A673 (cell line): ENCODE results near the gene SSH2. TPM values are rescaled to one million over a fixed set of nuclear protein-coding genes. Genes with fewer than 3 reads are reported as not detected.
"Not testable (repeated sequence)": the region's sequence is repeated elsewhere in the genome, so short reads cannot be mapped to it uniquely, and the experiment has no call there.

ENCODE experiments used
- BruUV-seq: library from RNA; stranded (reverse); fragments of 400-500 nt; replicated peaks from 2 replicates; lab custom pipeline; 2021; lab: Mats Ljungman, UMichigan
- CTCF ChIA-PET: fragments of 300-600 bp; sonication (Branson Sonifier 250); formaldehyde crosslinking; loops from one replicate; lab custom pipeline; 2022; ENCODE audit warnings: antibody characterized with exemption; lab: Charles Lee
- POLR2A ChIA-PET: fragments of 300-600 bp; sonication (Branson Sonifier 250); formaldehyde crosslinking; loops from one replicate; lab custom pipeline; 2022; ENCODE audit warnings: antibody characterized with exemption; ENCODE audit not compliant: low non-redundant PET; lab: Charles Lee
- DNase-seq: peaks from one replicate; pipeline ENCODE4 v3.0.0-alpha.2; 2015; ENCODE audit warnings: low spot score
- H3K27ac ChIP-seq: fragments of 200-600 bp; sonication (generic); 2 replicates; pipeline ENCODE4 v1.5.1; 2016; ENCODE audit warnings: mixed run types, low read depth, mild to moderate bottlenecking, mixed read lengths, antibody characterized with exemption, low read length; ENCODE audit not compliant: poor library complexity, severe bottlenecking
- H3K27me3 ChIP-seq: fragments of 200-600 bp; sonication (generic); replicated peaks from 2 replicates; pipeline ENCODE4 v1.6.1; 2017; ENCODE audit warnings: mixed run types, low read depth, mild to moderate bottlenecking, mixed read lengths, antibody characterized with exemption, low read length; ENCODE audit not compliant: insufficient read depth, poor library complexity
- H3K36me3 ChIP-seq: fragments of 200-600 bp; sonication (generic); 2 replicates; pipeline ENCODE4 v1.6.1; 2016; ENCODE audit warnings: mixed run types, mild to moderate bottlenecking, mixed read lengths, antibody characterized with exemption, low read length; ENCODE audit not compliant: insufficient read depth, poor library complexity, severe bottlenecking
- H3K4me1 ChIP-seq: fragments of 200-600 bp; sonication (generic); 2 replicates; pipeline ENCODE4 v1.6.1; 2017; ENCODE audit warnings: mixed run types, mild to moderate bottlenecking, mixed read lengths, antibody characterized with exemption, low read length; ENCODE audit not compliant: insufficient read depth, poor library complexity, severe bottlenecking
- H3K4me3 ChIP-seq: fragments of 200-600 bp; sonication (generic); 2 replicates; pipeline ENCODE4 v1.5.1; 2016; ENCODE audit warnings: low read depth, mixed run types, mild to moderate bottlenecking, mixed read lengths, low read length; ENCODE audit not compliant: poor library complexity, severe bottlenecking
- H3K9me3 ChIP-seq: fragments of 200-600 bp; sonication (generic); 2 replicates; pipeline ENCODE4 v1.6.1; 2016; ENCODE audit warnings: mixed run types, low read depth, mild to moderate bottlenecking, mixed read lengths, antibody characterized with exemption, low read length; ENCODE audit not compliant: poor library complexity, severe bottlenecking
- EZH2 ChIP-seq: fragments of 200-600 bp; sonication (generic); IDR thresholded peaks from 2 replicates; pipeline ENCODE4 v1.6.1; 2017; ENCODE audit warnings: borderline replicate concordance, low read depth, mild to moderate bottlenecking, mixed read lengths, antibody characterized with exemption, low read length; ENCODE audit not compliant: poor library complexity, severe bottlenecking
- intact Hi-C: fragments of 100-400 bp; cut with micrococcal nuclease; formaldehyde crosslinking; loops from one replicate; pipeline ENCODE4 v1.10.0; 2022; ENCODE audit not compliant: unreplicated experiment
- total RNA-seq: library from RNA; stranded (reverse); gene quantifications from 2 replicates; pipeline ENCODE4 v1.2.3, GENCODE V29; 2021
- TF ChIP-seq, protein P1 (sequence below): fragments of 300-800, 200-600 bp; sonication (generic); conservative IDR thresholded peaks from 2 replicates; pipeline ENCODE4 v1.5.1; 2017; ENCODE audit warnings: low read depth, mild to moderate bottlenecking, antibody characterized with exemption, low read length, moderate library complexity, mixed read lengths

Gene SSH2
- total RNA-seq, 1 experiment from 2014 or later, result 75.5 TPM

DNA sequence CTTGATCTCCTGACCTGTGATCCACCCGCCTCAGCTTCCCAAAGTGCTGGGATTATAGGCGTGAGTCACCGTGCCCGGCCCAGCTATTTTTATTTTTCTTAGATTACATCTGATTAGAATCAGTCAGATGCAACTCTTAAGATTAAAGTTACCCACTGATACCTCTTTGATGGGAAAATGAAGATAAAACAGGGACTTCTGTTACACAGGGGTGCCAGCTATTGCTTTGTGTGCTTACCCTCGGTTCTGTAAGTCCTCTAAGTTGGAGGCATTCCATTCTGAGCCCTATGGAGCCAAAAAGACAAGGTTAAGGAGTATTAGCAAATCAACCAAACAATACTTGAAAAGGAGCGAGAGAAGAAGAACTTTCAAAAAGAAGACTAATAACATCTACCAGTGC lies 274.7 kb downstream of the SSH2 start:
- H3K27ac ChIP-seq, result no peak overlapping the region
- peaks cover 11% of the 10 kb centered on the region for H3K36me3 ChIP-seq
- no peaks in the 10 kb centered on the region for H3K9me3 ChIP-seq
- no peak overlapping the region for H3K4me3 ChIP-seq
- H3K4me1 ChIP-seq, result peaks cover 14% of the 10 kb centered on the region
- no TSS peak for BruUV-seq
- no peaks in the 10 kb centered on the region for H3K27me3 ChIP-seq
- DNase-seq, result no peak
- ChIA-PET POLR2A (no interaction called here), CTCF (no interaction called here)
- no peak for TF ChIP-seq EZH2
- TF ChIP-seq, protein P1, sequence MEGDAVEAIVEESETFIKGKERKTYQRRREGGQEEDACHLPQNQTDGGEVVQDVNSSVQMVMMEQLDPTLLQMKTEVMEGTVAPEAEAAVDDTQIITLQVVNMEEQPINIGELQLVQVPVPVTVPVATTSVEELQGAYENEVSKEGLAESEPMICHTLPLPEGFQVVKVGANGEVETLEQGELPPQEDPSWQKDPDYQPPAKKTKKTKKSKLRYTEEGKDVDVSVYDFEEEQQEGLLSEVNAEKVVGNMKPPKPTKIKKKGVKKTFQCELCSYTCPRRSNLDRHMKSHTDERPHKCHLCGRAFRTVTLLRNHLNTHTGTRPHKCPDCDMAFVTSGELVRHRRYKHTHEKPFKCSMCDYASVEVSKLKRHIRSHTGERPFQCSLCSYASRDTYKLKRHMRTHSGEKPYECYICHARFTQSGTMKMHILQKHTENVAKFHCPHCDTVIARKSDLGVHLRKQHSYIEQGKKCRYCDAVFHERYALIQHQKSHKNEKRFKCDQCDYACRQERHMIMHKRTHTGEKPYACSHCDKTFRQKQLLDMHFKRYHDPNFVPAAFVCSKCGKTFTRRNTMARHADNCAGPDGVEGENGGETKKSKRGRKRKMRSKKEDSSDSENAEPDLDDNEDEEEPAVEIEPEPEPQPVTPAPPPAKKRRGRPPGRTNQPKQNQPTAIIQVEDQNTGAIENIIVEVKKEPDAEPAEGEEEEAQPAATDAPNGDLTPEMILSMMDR, result no peak
- intact Hi-C loops, result no loop called here

DNA sequence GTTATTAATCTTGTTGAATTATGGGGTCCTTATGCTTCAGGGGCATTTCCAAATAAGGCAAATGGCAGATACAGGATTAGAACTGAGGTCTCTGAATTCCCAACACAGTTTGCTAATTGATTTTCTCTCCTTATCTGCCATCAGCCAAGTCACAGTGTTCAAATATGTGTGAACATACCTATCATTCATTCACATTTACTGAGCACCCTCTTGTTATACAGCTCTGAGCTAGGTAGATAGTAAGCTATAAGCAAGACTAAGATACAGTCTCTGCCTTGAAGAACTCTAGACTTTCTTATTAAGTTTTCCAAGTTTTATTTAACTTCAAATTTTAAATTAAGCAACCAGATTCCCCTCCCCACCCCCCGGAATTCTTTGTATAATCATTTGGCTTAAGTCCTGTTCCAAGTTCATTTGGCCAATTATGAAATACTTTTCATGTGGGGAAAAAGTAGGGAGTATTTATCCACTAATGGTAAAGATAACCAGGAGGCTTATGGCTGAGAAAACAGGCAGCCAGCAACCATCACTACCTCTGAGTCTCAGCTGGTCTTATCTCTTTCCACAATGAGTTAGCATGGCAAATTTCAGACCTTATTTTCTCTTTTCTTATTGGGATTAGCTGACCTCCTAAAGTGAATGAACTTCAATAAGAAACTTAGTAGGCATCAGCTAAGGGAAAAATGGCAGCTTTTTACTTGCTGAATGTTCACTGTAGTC lies 275.9 kb downstream of the SSH2 start:
- Histone ChIP-seq H3K36me3 (peaks cover 16% of the 10 kb centered on the region), H3K4me1 (peaks cover 17% of the 10 kb centered on the region), H3K9me3 (no peaks in the 10 kb centered on the region), H3K27me3 (no peaks in the 10 kb centered on the region), H3K4me3 (no peak overlapping the region), H3K27ac (peak overlapping the region; percentile 2)
- CTCF ChIA-PET, result no interaction called here
- TF ChIP-seq, protein P1, result no peak
- TF ChIP-seq EZH2, result no peak
- POLR2A ChIA-PET, result no interaction called here
- no TSS peak for BruUV-seq
- DNase-seq, result no peak
- intact Hi-C loops, result no loop called here

DNA sequence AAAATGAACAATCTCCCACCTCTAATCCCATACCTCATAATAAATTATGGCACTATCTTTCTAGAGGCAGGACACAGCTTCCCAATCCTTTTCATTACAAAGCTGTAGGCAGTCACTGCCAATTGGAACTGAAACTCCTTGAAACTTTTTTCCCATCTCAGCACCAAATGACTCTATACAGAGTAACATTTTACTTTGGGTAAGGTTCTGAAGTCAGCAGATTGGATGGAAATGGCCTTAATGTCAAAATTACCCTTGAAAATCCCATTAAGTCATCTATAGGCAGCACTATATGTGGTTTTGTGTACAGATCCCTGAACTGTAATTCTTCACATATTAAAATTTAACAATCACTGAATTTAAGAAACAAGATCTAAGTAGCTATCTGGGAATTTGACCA lies 277.1 kb downstream of the SSH2 start:
- ChIA-PET POLR2A (no interaction called here), CTCF (no interaction called here)
- Histone ChIP-seq H3K4me3 (no peak overlapping the region), H3K27me3 (no peaks in the 10 kb centered on the region), H3K4me1 (peaks cover 17% of the 10 kb centered on the region), H3K9me3 (no peaks in the 10 kb centered on the region), H3K27ac (peak overlapping the region; percentile 32), H3K36me3 (peaks cover 16% of the 10 kb centered on the region)
- intact Hi-C loops, result no loop called here
- no peak for TF ChIP-seq EZH2
- TF ChIP-seq, protein P1, result no peak
- no TSS peak for BruUV-seq
- DNase-seq, result no peak

DNA sequence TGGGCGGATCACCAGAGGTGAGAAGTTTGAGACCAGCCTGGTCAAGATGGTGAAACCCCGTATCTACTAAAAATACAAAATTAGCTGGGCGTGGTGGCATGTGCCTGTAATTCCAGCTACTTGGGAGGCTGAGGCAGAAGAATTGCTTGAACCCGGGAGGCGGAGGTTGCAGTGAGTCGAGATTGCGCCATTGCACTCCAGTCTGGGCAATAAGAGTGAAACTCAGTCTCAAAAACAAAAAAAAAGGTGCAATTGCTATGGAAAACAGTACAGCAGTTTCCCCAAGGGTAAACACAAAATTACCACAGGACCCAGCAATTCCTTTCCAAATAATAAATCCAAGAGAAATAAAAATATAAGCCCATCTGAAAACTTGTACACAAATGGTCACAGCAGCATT lies 278.1 kb downstream of the SSH2 start:
- DNase-seq, H3K9me3 ChIP-seq, intact Hi-C loops, POLR2A ChIA-PET, H3K27me3 ChIP-seq, H3K27ac ChIP-seq, CTCF ChIA-PET, H3K4me3 ChIP-seq, BruUV-seq: not testable (repeated sequence)
- peaks cover 17% of the 10 kb centered on the region for H3K4me1 ChIP-seq
- peaks cover 16% of the 10 kb centered on the region for H3K36me3 ChIP-seq
